Panc1 (cell line): ENCODE results near the gene BTG2. TPM values are rescaled to one million over a fixed set of nuclear protein-coding genes. Genes with fewer than 3 reads are reported as not detected.
"Not testable (repeated sequence)": the region's sequence is repeated elsewhere in the genome, so short reads cannot be mapped to it uniquely, and the experiment has no call there.

Source experiments
- ATAC-seq: fragments of 200-7000 bp; cut with Tn5 transposase; 2 replicates; pipeline ENCODE4 v1.9.1; 2020; ENCODE audit warnings: mild to moderate bottlenecking, moderate library complexity
- BruUV-seq: library from RNA; stranded (reverse); fragments of 400-500 nt; replicated peaks from 2 replicates; lab custom pipeline; 2021; lab: Mats Ljungman, UMichigan
- CTCF ChIA-PET: fragments of 300-600 bp; sonication (Branson Sonifier 250); formaldehyde crosslinking; loops from one replicate; lab custom pipeline; 2022; ENCODE audit warnings: antibody characterized with exemption; lab: Charles Lee
- POLR2A ChIA-PET: fragments of 300-600 bp; sonication (Branson Sonifier 250); formaldehyde crosslinking; loops from one replicate; lab custom pipeline; 2022; ENCODE audit warnings: antibody characterized with exemption; lab: Charles Lee
- DNase-seq: peaks from one replicate; pipeline ENCODE4 v3.0.0-alpha.2; 2010; ENCODE audit warnings: low read depth, low spot score
- H3K27ac ChIP-seq: 2 replicates; pipeline ENCODE4 v1.5.1; 2011; ENCODE audit warnings: mild to moderate bottlenecking, low read length, inconsistent platforms
- H3K27me3 ChIP-seq: fragments of 200-500 bp; sonication (Bioruptor generic); 2 replicates; pipeline ENCODE4 v1.6.0; 2014; ENCODE audit warnings: low read length, inconsistent platforms; ENCODE audit not compliant: control insufficient read depth, insufficient read depth
- H3K36me3 ChIP-seq: fragments of 200-500 bp; sonication (Bioruptor generic); 2 replicates; pipeline ENCODE4 v1.5.1; 2014; ENCODE audit warnings: inconsistent platforms, mild to moderate bottlenecking, low read length, moderate library complexity; ENCODE audit not compliant: control insufficient read depth, insufficient read depth
- H3K4me1 ChIP-seq: 2 replicates; pipeline ENCODE4 v1.5.1; 2011; ENCODE audit warnings: inconsistent platforms, mild to moderate bottlenecking, low read length, moderate library complexity; ENCODE audit not compliant: control insufficient read depth, insufficient read depth
- H3K4me3 ChIP-seq, 2 experiments: 2 replicates each; pipeline ENCODE4 v1.5.1; 2011 to 2012; ENCODE audit warnings: low read depth in 2 of 2, low read length in 2 of 2, mild to moderate bottlenecking in 2 of 2, inconsistent platforms in 1 of 2, moderate library complexity in 1 of 2
- H3K9me3 ChIP-seq: fragments of 200-500 bp; sonication (Bioruptor generic); 2 replicates; pipeline ENCODE4 v1.5.1; 2014; ENCODE audit warnings: low read depth, mild to moderate bottlenecking, inconsistent platforms, low read length, moderate library complexity; ENCODE audit not compliant: control insufficient read depth, insufficient read depth
- POLR2AphosphoS5 ChIP-seq: IDR thresholded peaks from 2 replicates; pipeline ENCODE4 v1.6.1; 2012; ENCODE audit warnings: mild to moderate bottlenecking, low read depth, low read length, moderate library complexity
- SIN3A ChIP-seq: IDR thresholded peaks from 2 replicates; pipeline ENCODE4 v1.6.1; 2012; ENCODE audit warnings: low read depth, mild to moderate bottlenecking, low read length, moderate library complexity, borderline replicate concordance; ENCODE audit not compliant: insufficient read depth
- TCF7L2 ChIP-seq: IDR thresholded peaks from 2 replicates; pipeline ENCODE4 v1.6.1; 2011; ENCODE audit warnings: mild to moderate bottlenecking, low read depth, low read length, inconsistent platforms
- in situ Hi-C: cut with HindIII; loops from 2 replicates; pipeline ENCODE4 v1.10.0; 2016; ENCODE audit warnings: low sequenced_read_pairs, low pct_unique_long_range_greater_than_20kb
- intact Hi-C: fragments of 100-400 bp; cut with micrococcal nuclease; formaldehyde crosslinking; loops from one replicate; pipeline ENCODE4 v1.10.0; 2022; ENCODE audit not compliant: unreplicated experiment
- total RNA-seq: library from RNA; stranded (reverse); gene quantifications from one replicate; pipeline ENCODE4 v1.2.1, GENCODE V29; 2021; ENCODE audit not compliant: unreplicated experiment
- TF ChIP-seq, protein P1 (sequence below): fragments of 450-650 bp; IDR thresholded peaks from 2 replicates; pipeline ENCODE4 v1.5.1; 2017; ENCODE audit warnings: mild to moderate bottlenecking
- TF ChIP-seq, protein P2 (sequence below), 2 experiments: IDR thresholded peaks; 2 replicates each; pipeline ENCODE4 v1.6.1; 2011 to 2012; ENCODE audit warnings: low read depth in 2 of 2, control low read depth in 1 of 2, low read length in 1 of 2, mild to moderate bottlenecking in 1 of 2, moderate library complexity in 1 of 2; ENCODE audit not compliant: insufficient read depth in 1 of 2

Gene BTG2
- total RNA-seq, 1 experiment from 2014 or later: 6.1 TPM

DNA sequence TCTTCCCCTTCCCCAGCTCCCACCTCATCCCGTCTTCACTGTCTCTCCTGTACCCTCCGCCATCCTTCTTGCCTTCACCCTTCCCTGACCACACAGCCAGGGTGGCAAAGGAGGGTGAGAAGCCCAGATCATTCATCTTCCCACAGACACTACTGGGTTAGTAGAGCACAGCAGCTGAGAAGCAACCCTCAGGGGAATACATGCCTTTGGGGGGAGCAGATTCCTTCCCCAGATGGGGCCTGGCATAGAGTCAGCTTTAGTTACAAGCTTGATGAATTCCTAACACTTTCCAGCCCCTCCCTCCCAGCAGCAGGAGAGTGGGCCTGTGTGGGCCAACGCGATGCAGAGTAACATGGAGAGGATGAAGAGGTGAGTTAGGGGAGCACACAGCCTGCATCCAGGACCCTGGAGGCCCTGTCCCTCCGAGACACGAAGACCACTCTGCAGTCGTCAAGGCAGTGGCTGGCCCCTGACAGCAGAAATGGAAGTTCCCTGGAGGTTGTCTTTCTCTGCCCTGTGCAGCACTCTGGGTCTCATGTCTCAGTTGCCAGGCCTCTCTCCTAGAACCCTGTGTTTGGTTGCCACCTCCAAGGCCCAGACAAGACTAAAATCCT lies 8.8 kb upstream of the BTG2 start:
- TF ChIP-seq TCF7L2 (no peak), SIN3A (no peak), POLR2AphosphoS5 (no peak)
- TF ChIP-seq, protein P1, sequence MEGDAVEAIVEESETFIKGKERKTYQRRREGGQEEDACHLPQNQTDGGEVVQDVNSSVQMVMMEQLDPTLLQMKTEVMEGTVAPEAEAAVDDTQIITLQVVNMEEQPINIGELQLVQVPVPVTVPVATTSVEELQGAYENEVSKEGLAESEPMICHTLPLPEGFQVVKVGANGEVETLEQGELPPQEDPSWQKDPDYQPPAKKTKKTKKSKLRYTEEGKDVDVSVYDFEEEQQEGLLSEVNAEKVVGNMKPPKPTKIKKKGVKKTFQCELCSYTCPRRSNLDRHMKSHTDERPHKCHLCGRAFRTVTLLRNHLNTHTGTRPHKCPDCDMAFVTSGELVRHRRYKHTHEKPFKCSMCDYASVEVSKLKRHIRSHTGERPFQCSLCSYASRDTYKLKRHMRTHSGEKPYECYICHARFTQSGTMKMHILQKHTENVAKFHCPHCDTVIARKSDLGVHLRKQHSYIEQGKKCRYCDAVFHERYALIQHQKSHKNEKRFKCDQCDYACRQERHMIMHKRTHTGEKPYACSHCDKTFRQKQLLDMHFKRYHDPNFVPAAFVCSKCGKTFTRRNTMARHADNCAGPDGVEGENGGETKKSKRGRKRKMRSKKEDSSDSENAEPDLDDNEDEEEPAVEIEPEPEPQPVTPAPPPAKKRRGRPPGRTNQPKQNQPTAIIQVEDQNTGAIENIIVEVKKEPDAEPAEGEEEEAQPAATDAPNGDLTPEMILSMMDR: no peak
- TF ChIP-seq, protein P2, sequence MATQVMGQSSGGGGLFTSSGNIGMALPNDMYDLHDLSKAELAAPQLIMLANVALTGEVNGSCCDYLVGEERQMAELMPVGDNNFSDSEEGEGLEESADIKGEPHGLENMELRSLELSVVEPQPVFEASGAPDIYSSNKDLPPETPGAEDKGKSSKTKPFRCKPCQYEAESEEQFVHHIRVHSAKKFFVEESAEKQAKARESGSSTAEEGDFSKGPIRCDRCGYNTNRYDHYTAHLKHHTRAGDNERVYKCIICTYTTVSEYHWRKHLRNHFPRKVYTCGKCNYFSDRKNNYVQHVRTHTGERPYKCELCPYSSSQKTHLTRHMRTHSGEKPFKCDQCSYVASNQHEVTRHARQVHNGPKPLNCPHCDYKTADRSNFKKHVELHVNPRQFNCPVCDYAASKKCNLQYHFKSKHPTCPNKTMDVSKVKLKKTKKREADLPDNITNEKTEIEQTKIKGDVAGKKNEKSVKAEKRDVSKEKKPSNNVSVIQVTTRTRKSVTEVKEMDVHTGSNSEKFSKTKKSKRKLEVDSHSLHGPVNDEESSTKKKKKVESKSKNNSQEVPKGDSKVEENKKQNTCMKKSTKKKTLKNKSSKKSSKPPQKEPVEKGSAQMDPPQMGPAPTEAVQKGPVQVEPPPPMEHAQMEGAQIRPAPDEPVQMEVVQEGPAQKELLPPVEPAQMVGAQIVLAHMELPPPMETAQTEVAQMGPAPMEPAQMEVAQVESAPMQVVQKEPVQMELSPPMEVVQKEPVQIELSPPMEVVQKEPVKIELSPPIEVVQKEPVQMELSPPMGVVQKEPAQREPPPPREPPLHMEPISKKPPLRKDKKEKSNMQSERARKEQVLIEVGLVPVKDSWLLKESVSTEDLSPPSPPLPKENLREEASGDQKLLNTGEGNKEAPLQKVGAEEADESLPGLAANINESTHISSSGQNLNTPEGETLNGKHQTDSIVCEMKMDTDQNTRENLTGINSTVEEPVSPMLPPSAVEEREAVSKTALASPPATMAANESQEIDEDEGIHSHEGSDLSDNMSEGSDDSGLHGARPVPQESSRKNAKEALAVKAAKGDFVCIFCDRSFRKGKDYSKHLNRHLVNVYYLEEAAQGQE (IDR thresholded peaks at IDR 0.05; ENCODE audit: insufficient read depth in 1 of 2, low read depth in 2 of 2, low read length in 1 of 2): no peak
- DNase-seq: no peak
- H3K27me3 ChIP-seq: peaks cover 3% of the 10 kb centered on the region; the same call in 1 of the 2 replicates
- no peak overlapping the region for H3K27ac ChIP-seq
- POLR2A ChIA-PET: no interaction called here
- H3K4me1 ChIP-seq: no peaks in the 10 kb centered on the region
- intact Hi-C loops (no loop called here), in situ Hi-C loops (no loop called here)
- H3K9me3 ChIP-seq: no peaks in the 10 kb centered on the region
- H3K4me3 ChIP-seq: no peak overlapping the region
- CTCF ChIA-PET: interaction anchor here (0.9 to 1.0 kb wide), 2 partner anchors 24 to 44 kb away, joined by 3 to 4 read pairs; no protein-coding TSS in a partner anchor
- ATAC-seq: no peak
- BruUV-seq: no TSS peak
- H3K36me3 ChIP-seq: no peaks in the 10 kb centered on the region

DNA sequence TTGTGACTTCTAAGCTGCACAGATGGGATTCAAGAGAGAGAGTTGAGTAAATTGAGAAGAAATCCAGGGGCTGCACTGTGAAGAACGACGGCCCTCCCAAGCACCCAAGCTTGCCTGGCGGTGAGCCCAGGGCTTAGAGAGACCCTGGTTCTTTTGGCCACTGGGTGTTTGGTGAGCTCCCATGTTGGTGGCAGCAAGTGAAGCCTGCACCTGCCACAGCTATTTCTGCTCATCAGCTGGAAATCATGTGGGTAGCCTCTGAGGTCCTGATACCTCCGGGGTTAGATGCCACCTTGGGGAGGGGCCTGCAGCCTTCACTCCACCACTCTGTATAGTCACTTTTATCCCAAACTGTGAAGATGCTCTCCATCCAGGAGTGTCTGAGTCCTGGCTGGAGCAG lies 6.2 kb upstream of the BTG2 start:
- in situ Hi-C loops: no loop called here
- intact Hi-C loops: no loop called here
- TF ChIP-seq TCF7L2: no peak
- no peak for TF ChIP-seq SIN3A
- ChIA-PET POLR2A (no interaction called here), CTCF (no interaction called here)
- H3K9me3 ChIP-seq: no peaks in the 10 kb centered on the region
- H3K4me1 ChIP-seq: no peaks in the 10 kb centered on the region
- no peak overlapping the region for H3K4me3 ChIP-seq
- H3K27ac ChIP-seq: no peak overlapping the region
- no TSS peak for BruUV-seq
- no peaks in the 10 kb centered on the region for H3K36me3 ChIP-seq
- ATAC-seq (no peak), DNase-seq (no peak)
- peaks cover 6% of the 10 kb centered on the region for H3K27me3 ChIP-seq

DNA sequence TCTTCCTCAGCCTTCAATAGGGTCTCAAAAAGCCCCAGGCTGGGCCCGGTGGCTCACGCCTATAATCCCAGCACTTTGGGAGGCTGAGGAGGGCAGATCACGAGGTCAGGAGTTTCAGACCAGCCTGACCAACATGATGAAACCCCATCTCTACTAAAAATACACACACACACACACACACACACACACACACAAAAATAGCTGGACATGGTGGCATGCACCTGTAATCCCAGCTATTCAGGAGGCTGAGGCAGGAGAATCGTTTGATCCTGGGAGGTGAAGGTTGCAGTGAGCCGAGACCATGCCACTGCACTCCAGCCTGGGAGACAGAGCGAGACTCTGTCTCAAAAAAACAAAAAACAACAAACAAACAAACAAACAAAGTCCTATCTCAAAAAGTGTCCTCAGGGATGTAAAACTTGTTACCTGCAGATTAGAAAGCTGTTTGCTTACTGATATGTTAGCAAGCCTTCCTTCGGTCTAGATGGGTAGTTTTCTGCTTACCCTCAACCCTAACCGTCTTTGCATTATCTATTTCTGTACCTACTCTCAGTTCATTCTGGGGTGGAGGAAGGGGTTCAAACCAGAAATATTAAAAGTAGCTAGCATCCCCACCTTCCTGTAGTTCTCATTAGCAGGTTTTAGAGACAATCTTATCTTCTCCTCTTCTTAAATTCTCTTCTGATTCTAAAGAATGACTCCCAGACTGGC lies 5.4 kb upstream of the BTG2 start:
- BruUV-seq, H3K4me1 ChIP-seq, H3K36me3 ChIP-seq, H3K9me3 ChIP-seq, H3K27me3 ChIP-seq, CTCF ChIA-PET, in situ Hi-C loops, DNase-seq, H3K27ac ChIP-seq, ATAC-seq, POLR2A ChIA-PET, H3K4me3 ChIP-seq, intact Hi-C loops: not testable (repeated sequence)
